Activated CD4-positive, alpha-beta T cell treated with anti-CD3 and anti-CD28 coated beads, Interleukin-2, amount 50 U/mL, for 1 hour (primary cell): Measurements from ENCODE around the gene CPSF4L.
A peak's percentile ranks its signal among the peaks of the same experiment; 100 is the strongest.

Experiments used
- DNase-seq: peaks from one replicate; pipeline ENCODE4 v3.0.0-alpha.2; 2020

CPSF4L gene

DNA sequence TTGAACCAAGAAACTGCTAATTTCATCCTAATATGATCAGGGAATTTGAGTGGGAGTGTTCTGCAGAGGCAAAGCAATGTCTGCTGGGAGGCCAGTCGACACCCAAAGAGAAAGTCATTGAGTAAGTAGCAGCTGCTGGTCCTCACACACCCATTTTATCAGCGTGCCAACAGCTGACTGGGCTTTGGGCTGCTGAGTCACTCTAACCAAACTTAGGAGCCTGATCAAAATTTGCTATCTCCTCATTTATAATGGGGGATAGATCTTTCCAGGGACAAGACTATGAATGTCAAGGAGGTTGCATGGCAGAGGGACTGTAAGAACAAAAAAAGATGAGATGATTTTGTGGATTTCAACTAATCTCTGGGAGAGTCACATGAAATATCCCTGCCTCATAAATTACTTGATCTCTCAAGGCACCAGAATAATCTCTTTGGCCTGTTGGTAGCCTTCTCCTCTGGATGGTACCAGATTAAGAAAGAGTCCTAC is 32.9 kb downstream of the CPSF4L start:
- peak; percentile 19 for DNase-seq

DNA sequence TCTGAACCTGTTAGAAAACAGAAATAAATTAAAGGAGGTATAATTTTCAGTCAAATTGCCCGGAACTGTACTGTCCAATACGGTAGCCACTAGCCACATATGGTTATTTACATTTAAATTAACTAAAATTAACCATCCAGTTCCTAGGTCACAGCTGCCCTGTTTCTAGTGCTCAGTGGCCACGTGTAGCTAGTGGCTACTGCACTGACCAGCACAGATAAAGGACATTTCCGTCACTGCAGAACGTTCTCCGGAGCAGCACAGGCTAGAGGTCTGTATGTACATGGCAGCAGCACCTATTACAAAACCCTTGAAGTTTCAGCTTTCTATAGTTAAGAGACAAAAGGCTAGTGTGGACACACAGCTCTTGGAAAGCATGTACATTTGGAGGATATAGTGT is 33.7 kb downstream of the CPSF4L start:
- no peak for DNase-seq

DNA sequence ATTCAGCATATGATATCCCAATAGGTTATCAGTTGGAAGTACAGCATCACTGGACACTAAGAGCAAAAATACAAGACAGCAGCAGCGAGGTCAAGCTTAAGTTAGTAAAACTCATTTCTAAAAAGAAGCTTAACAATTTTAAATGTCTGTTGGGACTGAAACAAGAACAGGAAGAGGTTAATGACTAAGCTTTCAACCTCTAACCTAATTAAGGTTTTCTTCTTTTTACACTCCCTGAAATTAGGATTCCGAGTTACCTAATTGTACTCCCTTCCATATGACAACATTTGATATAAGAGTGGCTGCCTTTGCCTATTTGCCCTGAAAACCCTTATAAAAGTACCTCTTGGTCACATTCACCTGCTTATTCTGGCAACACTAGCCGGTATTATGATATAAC is 34.3 kb downstream of the CPSF4L start:
- DNase-seq: no peak

DNA sequence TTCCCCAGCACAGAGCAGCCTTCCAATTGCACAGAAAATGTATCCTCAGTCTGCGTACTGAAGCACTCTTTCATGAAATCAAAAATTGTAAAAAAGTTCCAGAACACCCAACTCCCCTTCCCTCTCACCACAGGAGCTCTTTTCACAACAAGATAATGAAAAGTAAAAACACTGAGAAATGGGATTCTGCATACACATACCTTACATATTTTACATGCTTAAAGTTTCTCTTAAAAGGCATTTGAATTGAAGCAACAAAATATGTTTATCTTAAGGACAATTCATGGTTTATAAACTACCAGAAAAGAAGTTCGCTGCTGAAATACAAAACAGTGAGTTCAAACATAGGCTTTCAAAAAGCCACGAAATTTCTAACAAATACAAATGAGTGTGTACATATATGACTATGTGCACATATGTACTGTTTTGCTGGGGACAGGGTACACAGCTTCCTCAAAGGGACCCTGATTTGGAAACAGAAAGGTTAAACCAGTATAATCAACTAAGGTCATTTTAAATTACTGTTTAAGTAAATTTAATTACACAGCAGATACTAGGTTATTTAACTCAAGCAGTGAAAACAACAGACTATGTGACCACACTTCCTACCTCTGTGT is 35.0 kb downstream of the CPSF4L start:
- no peak for DNase-seq

GRCh38 chr17:73224663-73225305 is 36.9 kb downstream of the CPSF4L start:
- no peak for DNase-seq

- no peak for DNase-seq
These were observed 37.4 kb downstream of the CPSF4L start for GRCh38 chr17:73224237-73224636.

- no peak for DNase-seq
These were observed 38.0 kb downstream of the CPSF4L start for GRCh38 chr17:73223626-73224230.

GRCh38 chr17:73215447-73215846 is 46.2 kb downstream of the CPSF4L start:
- no peak for DNase-seq

DNA sequence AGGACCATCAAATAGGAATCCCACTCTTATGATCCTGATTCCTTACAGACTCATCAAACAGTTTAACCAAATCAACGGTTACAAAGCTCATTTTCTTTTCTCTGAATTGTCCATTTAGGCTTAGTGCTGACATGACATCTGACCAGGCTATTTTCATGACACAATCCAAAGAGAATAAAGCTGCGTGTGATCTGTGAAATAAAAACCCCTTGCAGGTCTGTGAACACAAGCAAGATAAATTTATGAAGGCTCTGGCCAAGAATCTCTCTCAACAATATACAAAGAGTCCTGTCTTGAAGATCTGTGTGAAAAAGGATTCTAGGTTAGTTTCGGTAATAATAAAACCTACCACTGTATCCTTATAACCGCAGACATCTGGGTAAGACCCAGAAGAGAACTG is 46.8 kb downstream of the CPSF4L start:
- no peak for DNase-seq

DNA sequence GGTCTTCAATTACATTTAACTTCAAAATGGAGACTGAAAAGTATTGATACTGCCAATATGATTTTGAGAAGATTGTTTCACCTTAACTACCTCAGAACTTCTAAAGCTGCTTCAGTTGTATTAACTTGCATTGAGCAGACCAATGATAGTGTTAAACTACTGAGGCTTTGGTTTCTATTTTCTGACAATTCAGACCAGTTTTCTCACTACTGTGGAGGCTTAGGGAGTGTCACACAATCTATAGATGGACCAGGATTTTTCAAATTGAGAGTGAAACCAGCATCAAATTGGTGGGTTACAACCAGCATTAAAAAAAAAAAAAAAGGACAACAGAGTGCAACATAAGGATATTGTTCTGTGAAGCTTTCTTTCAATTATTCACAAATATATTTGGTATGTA is 47.7 kb downstream of the CPSF4L start:
- DNase-seq: no peak

DNA sequence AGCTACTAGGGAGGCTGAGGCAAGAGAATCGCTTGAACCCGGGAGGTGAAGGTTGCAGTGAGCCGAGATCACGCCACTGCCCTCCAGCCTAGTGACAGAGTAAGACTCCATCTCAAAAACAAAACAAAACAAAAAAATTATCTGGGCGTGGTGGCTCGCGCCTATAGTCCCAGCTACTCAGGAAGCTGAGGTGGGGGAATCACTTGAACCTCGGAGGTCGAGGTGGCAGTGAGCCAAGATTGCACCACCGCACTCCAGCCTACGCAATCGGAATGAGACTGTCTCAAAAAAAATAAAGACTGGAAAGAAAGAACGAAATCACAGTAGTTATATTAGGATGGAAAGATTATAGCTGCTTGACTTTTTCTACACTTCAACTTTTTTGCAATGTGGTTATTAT is 49.9 kb downstream of the CPSF4L start:
- peak; percentile 70 for DNase-seq

GRCh38 chr17:73210002-73210678 is 51.5 kb downstream of the CPSF4L start:
- DNase-seq: no peak

GRCh38 chr17:73209436-73209835 is 52.2 kb downstream of the CPSF4L start:
- DNase-seq: no peak

DNA sequence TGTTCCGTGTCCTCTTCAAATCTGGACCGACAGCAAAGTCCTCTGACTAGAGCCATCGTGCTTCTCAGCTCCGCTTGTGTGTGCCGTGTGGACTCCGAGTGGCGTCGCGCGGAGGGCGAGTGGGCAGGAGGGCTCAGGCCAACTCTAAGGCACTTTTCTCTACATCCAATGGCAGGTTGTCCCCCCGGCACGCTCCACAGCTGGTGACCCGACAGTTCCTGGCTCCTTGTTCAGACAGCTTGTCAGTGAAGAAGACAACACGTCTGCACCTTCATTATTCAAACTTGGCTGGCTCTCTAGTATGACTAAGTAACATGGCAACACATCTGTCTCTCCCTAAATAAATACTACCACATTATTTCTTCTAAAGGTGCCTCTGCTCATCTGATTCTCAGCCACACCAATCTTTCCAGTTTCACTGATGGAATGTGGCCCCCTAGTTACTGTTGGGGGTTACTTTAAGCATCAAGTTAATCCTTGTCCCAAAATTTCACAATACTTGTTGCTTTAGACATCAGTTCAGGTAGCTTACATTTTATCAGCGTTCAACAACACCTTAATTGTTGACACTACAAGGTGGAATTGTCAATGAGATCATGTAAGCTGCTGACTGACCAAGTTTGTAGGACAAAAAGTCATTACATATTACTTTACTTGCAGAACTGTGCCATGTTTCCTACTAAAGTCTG is 53.4 kb downstream of the CPSF4L start:
- no peak for DNase-seq

DNA sequence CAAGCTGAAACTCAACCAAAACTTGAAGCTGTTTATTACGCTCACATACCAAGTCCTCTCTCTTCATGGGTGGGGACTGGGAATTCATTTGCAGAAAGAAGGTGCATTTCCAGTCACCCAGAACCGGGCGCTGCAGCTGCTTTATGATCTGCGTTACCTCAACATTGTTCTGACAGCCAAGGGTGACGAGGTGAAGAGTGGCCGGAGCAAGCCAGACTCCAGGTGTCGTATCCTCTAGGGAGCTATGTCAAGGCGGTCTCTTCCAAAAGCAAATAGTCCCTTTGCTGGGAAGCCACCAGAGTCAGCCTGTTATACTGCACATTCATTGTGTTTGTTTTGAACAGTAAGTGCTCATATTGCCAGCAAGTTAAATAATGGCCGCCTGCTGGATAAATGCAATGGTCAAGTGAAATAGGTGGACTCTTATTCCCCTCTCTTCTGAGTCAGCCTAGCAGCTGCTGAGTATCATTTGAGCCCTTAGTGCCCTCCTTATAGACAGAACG is 56.2 kb downstream of the CPSF4L start:
- DNase-seq: no peak

DNA sequence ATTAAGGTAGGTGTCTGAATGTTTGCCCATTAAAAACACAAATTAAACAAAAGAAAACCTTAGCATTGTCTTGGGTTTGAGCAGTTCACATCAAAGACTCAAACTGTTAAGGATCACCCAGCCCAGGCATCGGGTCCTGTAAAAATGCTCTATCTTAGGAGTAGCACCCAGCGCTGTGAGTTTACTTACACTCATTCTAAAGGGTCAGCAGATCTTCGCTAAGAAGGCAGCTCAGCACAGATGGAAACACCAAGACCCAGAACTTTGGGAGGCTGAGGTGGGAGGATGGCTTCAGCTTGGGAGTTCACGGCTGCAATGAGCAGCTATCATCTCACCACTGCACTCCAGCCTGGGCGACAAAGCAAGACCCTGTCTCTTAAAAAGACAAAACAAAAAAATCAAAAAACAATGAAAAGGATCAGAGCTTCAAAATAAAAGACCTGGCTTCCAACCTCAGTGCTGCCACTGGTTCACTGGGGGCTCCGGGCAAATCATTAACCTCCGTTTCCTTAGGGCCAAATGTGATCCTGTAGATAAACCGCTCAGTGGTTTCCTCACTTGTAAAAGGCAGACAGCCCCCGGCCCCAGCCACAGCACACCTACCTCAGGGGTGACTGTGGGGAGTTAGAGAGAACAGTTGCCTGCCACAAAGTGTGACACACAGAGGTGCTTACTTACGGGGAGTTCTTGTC is 57.7 kb downstream of the CPSF4L start:
- DNase-seq: peak; percentile 27

GRCh38 chr17:73203135-73203787 is 58.4 kb downstream of the CPSF4L start:
- no peak for DNase-seq

DNA sequence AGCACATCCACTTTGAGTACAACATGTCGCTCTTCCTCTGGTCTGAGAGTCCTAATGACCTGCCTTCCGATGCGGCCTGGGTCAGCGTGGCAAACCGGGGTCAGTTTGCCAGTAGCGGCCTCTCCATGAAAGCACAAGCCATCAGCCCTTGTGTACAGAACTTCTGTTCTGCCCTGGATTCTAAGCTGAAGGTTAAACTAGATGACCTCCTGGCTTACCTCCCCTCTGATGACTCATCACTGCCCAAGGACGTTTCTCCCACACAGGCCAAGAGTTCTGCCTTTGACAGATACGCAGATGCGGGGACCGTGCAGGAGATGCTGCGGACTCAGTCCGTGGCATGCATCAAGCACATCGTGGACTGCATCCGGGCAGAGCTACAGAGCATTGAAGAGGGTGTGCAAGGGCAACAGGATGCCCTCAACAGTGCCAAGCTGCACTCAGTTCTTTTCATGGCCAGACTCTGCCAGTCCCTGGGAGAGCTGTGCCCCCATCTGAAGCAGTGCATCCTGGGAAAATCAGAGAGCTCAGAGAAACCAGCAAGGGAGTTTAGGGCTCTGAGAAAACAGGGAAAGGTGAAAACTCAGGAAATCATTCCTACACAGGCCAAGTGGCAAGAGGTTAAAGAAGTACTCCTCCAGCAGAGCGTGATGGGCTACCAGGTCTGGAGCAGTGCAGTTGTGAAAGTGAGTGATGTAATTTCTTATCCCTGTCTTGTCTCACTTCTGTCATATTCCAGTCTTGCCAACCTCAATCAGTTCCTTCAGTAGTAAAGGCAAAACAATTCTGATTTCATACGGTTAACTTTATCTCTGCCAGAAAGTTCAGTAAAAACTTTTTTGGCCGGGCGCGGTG is 60.2 kb downstream of the CPSF4L start:
- DNase-seq: no peak

GRCh38 chr17:73200476-73200875 is 61.2 kb downstream of the CPSF4L start:
- no peak for DNase-seq

DNA sequence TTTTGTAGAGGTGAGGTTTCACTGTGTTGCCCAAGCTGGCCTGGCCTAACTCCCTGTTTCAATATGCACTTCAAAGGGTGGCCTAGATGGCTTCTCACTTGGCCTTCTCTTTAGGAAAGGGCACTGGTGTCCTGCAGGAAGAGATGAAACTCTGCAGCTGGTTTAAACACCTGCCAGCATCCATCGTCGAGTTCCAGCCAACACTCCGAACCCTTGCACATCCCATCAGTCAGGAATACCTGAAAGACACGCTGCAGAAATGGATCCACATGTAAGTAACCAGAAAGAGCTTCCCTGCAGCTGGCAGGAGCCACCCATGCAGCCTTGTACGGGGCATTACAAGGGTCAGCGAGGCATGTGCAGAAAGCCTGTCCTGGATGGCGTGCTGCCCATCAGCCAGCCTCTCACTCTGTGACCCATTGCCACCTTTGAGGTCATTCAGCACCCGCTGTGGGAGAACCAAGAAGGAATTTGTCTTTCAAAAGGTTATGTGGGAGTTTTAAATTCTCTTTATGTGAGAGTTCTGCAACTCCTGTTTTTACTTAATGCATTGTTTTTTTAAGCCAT is 61.8 kb downstream of the CPSF4L start:
- no peak for DNase-seq

- no peak for DNase-seq
These were observed 62.8 kb downstream of the CPSF4L start for GRCh38 chr17:73198930-73199260.
